ENCODE data around the gene KPTN. TPM values are rescaled to one million over a fixed set of nuclear protein-coding genes. Genes with fewer than 3 reads are reported as not detected.

The KPTN gene
- total RNA-seq, 2 donors from 2014 or later, result 3.1 to 4.6 TPM

GRCh38 chr19:47491358-47492136, 7.5 kb upstream of the KPTN start:
- Histone ChIP-seq H3K9me3 (no peaks in the 10 kb centered on the region), H3K4me3 (no peak overlapping the region), H3K27ac (no peak overlapping the region), H3K36me3 (replicated peaks in 1 of 2; ENCODE audit: insufficient read depth in 1 of 2, low read depth in 2 of 2) (peaks cover 5 to 20% of the 10 kb centered on the region in 2 donors), H3K4me1 (no peaks in the 10 kb centered on the region), H3K27me3 (no peaks in the 10 kb centered on the region)
- TF ChIP-seq CTCF (IDR thresholded peaks at IDR 0.05) (no peak), POLR2A (IDR thresholded peaks at IDR 0.05) (no peak)
- 82 to 94% methylated on average over 6 to 20 of the region's 22 CpGs for WGBS, 2 donors
- ATAC-seq (no peak), DNase-seq (no peak)
- intact Hi-C loops (cut with DNase I), result no loop called here

- no peaks in the 10 kb centered on the region for H3K9me3 ChIP-seq
- H3K36me3 ChIP-seq (replicated peaks in 1 of 2; ENCODE audit: insufficient read depth in 1 of 2, low read depth in 2 of 2), result peaks cover 5 to 17% of the 10 kb centered on the region in 2 donors
- 68 to 88% methylated on average over 1 to 3 of the region's 3 CpGs for WGBS, 2 donors
- TF ChIP-seq POLR2A (IDR thresholded peaks at IDR 0.05) (no peak), CTCF (IDR thresholded peaks at IDR 0.05) (no peak)
- DNase-seq, result no peak
- intact Hi-C loops (cut with DNase I), result no loop called here
- H3K4me3 ChIP-seq, result no peak overlapping the region
- no peaks in the 10 kb centered on the region for H3K4me1 ChIP-seq
- ATAC-seq, result no peak
- no peaks in the 10 kb centered on the region for H3K27me3 ChIP-seq
- no peak overlapping the region for H3K27ac ChIP-seq
Observed at GRCh38 chr19:47490847-47491246, 6.8 kb upstream of the KPTN start.

- peaks cover 4% of the 10 kb centered on the region for H3K4me1 ChIP-seq
- no peaks in the 10 kb centered on the region for H3K9me3 ChIP-seq
- H3K36me3 ChIP-seq (replicated peaks in 1 of 2; ENCODE audit: insufficient read depth in 1 of 2, low read depth in 2 of 2), result peaks cover 5 to 17% of the 10 kb centered on the region in 2 donors
- no peak overlapping the region for H3K27ac ChIP-seq
- H3K27me3 ChIP-seq, result no peaks in the 10 kb centered on the region
- H3K4me3 ChIP-seq, result no peak overlapping the region
- intact Hi-C loops (cut with DNase I), result no loop called here
- DNase-seq (no peak), ATAC-seq (no peak)
- WGBS, 2 donors, result 78 to 85% methylated on average over 7 of the region's 7 CpGs
- no peak for TF ChIP-seq POLR2A (IDR thresholded peaks at IDR 0.05)
- TF ChIP-seq CTCF (IDR thresholded peaks at IDR 0.05), result no peak
Observed at GRCh38 chr19:47490031-47490430, 6.0 kb upstream of the KPTN start.

- ATAC-seq (no peak), DNase-seq (no peak)
- H3K36me3 ChIP-seq (replicated peaks in 1 of 2; ENCODE audit: insufficient read depth in 1 of 2, low read depth in 2 of 2), result peaks cover 5 to 17% of the 10 kb centered on the region in 2 donors
- no peak overlapping the region for H3K4me3 ChIP-seq
- peaks cover 12% of the 10 kb centered on the region for H3K4me1 ChIP-seq
- WGBS, 2 donors, result 85 to 88% methylated on average over 14 to 16 of the region's 17 CpGs
- intact Hi-C loops (cut with DNase I), result no loop called here
- no peaks in the 10 kb centered on the region for H3K27me3 ChIP-seq
- no peaks in the 10 kb centered on the region for H3K9me3 ChIP-seq
- H3K27ac ChIP-seq, result no peak overlapping the region
- TF ChIP-seq POLR2A (IDR thresholded peaks at IDR 0.05) (no peak), CTCF (IDR thresholded peaks at IDR 0.05) (no peak)
Observed at GRCh38 chr19:47489072-47489914, 5.3 kb upstream of the KPTN start.

Data from body of pancreas (tissue), 4 donors.